ENCODE results near the gene KLHL40.

Gene KLHL40

DNA sequence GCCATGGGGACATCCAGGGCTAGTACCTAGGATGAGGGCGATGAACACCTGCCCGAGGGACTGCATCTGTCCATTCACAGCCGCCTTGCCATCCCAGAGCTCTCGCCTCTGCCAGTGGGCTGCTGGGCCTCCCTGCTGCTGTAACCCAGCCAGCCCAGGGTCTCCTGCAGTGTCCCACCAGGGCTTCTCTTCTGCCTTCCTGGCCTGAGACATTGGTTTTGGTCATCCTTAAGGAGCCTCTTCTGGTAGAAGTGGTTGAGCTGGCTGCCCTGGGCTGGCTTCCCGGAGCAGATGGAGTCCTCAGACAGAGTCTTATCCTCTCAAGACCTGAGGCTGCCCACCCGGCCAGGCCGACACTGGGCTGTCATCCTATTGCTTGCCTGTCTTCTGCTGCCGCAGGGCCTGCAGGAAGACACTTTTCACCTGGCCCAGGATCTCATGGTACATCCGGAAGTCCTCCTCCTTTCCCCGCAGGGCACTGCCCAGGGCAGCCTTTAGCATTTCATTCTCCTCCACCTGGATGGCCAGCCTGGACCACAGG, 23.3 kb downstream of the KLHL40 start:
- TF ChIP-seq YY1 (IDR thresholded peaks at IDR 0.05; ENCODE audit: low read depth) (no peak), RAD21 (IDR thresholded peaks at IDR 0.05; ENCODE audit: low read depth) (no peak), MAX (IDR thresholded peaks at IDR 0.05) (no peak), EP300 (IDR thresholded peaks at IDR 0.05; ENCODE audit: borderline replicate concordance) (no peak), TEAD4 (IDR thresholded peaks at IDR 0.05) (no peak), CEBPB (IDR thresholded peaks at IDR 0.05) (no peak), NFIC (IDR thresholded peaks at IDR 0.05) (no peak)
- TF ChIP-seq, protein P1, sequence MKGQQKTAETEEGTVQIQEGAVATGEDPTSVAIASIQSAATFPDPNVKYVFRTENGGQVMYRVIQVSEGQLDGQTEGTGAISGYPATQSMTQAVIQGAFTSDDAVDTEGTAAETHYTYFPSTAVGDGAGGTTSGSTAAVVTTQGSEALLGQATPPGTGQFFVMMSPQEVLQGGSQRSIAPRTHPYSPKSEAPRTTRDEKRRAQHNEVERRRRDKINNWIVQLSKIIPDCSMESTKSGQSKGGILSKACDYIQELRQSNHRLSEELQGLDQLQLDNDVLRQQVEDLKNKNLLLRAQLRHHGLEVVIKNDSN (IDR thresholded peaks at IDR 0.05): no peak

DNA sequence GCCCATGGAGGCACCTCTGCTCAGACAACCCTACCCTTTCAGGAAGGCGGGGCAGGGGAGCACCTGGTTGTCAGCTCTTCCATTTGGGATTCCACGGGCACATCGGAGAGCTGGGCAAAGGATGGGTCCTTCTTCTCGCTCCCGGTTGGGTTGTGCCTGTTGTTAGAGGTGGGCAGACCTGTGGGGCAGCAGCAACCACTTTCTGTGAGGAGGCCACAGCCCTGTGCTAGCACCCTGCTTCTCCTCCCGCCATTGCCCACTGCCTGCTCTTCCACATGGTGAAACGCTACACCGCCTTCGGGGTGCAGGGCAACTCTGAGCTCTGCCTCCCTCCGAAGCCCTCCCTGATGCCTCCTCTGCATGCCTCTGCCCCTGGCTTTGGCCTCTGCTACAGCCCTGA, 24.3 kb downstream of the KLHL40 start:
- no peak for TF ChIP-seq TCF12 (IDR thresholded peaks at IDR 0.05; ENCODE audit: low read depth)
- no peak for TF ChIP-seq REST (IDR thresholded peaks at IDR 0.05; ENCODE audit: low read depth)
- TF ChIP-seq NFIC (IDR thresholded peaks at IDR 0.05): no peak
- TF ChIP-seq TAF1 (IDR thresholded peaks at IDR 0.05; ENCODE audit: low read depth): no peak
- no peak for TF ChIP-seq TEAD4 (IDR thresholded peaks at IDR 0.05)
- TF ChIP-seq EP300 (IDR thresholded peaks at IDR 0.05; ENCODE audit: borderline replicate concordance): no peak
- no peak for TF ChIP-seq CEBPB (IDR thresholded peaks at IDR 0.05)
- no peak for TF ChIP-seq EGR1 (IDR thresholded peaks at IDR 0.05)
- no peak for TF ChIP-seq RAD21 (IDR thresholded peaks at IDR 0.05; ENCODE audit: low read depth)
- no peak for TF ChIP-seq ZBTB7A (IDR thresholded peaks at IDR 0.05; ENCODE audit: low read depth)
- TF ChIP-seq, protein P1 (IDR thresholded peaks at IDR 0.05): no peak
- TF ChIP-seq CREB1 (IDR thresholded peaks at IDR 0.05; ENCODE audit: low read depth): no peak
- no peak for TF ChIP-seq MAX (IDR thresholded peaks at IDR 0.05)

GRCh38 chr3:42710323-42711021, 25.1 kb downstream of the KLHL40 start:
- no peak for TF ChIP-seq FOXM1 (IDR thresholded peaks at IDR 0.05; ENCODE audit: borderline replicate concordance, low read depth)
- TF ChIP-seq EGR1 (IDR thresholded peaks at IDR 0.05): no peak
- TF ChIP-seq MAX (IDR thresholded peaks at IDR 0.05): no peak
- no peak for TF ChIP-seq CEBPB (IDR thresholded peaks at IDR 0.05)
- TF ChIP-seq EP300 (IDR thresholded peaks at IDR 0.05; ENCODE audit: borderline replicate concordance): no peak
- no peak for TF ChIP-seq REST (IDR thresholded peaks at IDR 0.05; ENCODE audit: low read depth)
- no peak for TF ChIP-seq CREB1 (IDR thresholded peaks at IDR 0.05; ENCODE audit: low read depth)
- TF ChIP-seq, protein P1 (IDR thresholded peaks at IDR 0.05): no peak
- no peak for TF ChIP-seq TEAD4 (IDR thresholded peaks at IDR 0.05)
- TF ChIP-seq TAF1 (IDR thresholded peaks at IDR 0.05; ENCODE audit: low read depth): no peak
- TF ChIP-seq TCF12 (IDR thresholded peaks at IDR 0.05; ENCODE audit: low read depth): no peak
- TF ChIP-seq YY1 (IDR thresholded peaks at IDR 0.05; ENCODE audit: low read depth): no peak
- TF ChIP-seq NFIC (IDR thresholded peaks at IDR 0.05): no peak
- TF ChIP-seq RAD21 (IDR thresholded peaks at IDR 0.05; ENCODE audit: low read depth): no peak
- no peak for TF ChIP-seq ZBTB7A (IDR thresholded peaks at IDR 0.05; ENCODE audit: low read depth)

DNA sequence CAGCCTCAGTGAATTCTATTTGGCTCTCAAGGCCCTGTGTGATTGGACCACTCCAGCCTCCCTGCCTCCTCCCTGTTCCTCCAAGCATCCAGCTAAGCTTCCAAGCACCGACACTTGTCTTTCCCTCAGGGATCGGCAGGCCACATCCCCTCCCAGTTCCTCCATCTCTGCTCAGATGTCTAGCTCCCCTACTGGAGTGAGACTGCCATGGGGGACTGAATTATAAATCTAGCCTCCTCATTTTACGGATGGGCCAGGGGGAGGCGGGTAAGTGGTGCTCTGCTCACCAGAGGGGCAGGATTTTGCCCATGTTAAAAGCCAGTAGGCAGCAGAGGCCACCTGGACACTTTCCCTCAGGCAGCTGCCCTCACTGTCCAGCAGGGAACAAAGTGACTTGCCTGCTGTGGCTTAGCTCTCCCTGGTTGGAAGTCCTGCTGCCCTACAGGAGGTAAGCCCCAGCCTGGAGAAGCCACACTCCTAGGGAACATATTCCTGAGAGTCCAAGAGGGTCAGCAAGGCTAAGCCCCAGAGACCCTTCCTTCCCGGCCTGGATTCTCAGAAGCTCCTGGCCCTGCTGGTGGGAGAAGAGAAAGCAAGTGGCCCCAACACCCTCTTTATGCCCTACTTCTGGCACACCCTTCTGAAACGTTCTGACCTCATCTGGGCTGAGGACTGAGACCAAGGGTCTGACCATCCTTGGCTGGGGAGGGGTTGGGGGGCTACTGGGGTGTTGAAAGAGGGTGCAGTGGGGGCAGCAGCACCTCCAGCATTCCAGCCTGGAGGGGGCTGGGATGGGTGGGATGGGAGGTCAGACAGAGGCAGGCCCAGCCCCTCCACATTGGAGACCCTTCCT, 26.4 kb downstream of the KLHL40 start:
- TF ChIP-seq TAF1 (IDR thresholded peaks at IDR 0.05; ENCODE audit: low read depth) (no peak), MAX (IDR thresholded peaks at IDR 0.05) (no peak), FOXM1 (IDR thresholded peaks at IDR 0.05; ENCODE audit: borderline replicate concordance, low read depth) (no peak), NFIC (IDR thresholded peaks at IDR 0.05) (no peak), RAD21 (IDR thresholded peaks at IDR 0.05; ENCODE audit: low read depth) (no peak), EP300 (IDR thresholded peaks at IDR 0.05; ENCODE audit: borderline replicate concordance) (no peak), ZBTB7A (IDR thresholded peaks at IDR 0.05; ENCODE audit: low read depth) (no peak), EGR1 (IDR thresholded peaks at IDR 0.05) (no peak), YY1 (IDR thresholded peaks at IDR 0.05; ENCODE audit: low read depth) (no peak), TEAD4 (IDR thresholded peaks at IDR 0.05) (no peak), CREB1 (IDR thresholded peaks at IDR 0.05; ENCODE audit: low read depth) (no peak), REST (IDR thresholded peaks at IDR 0.05; ENCODE audit: low read depth) (no peak)

Measured in Ishikawa (cell line).